HepG2 (cell line): ENCODE results near the gene SLCO2B1. TPM values are rescaled to one million over a fixed set of nuclear protein-coding genes. Genes with fewer than 3 reads are reported as not detected.

Experiments used
- ZBTB20 ChIP-seq: sonication (generic); formaldehyde crosslinking; IDR thresholded peaks from 2 replicates; pipeline ENCODE4 v1.8.1; 2023; ENCODE audit warnings: missing genetic modification reagents, low read depth, mild to moderate bottlenecking, borderline replicate concordance
- ZBTB25 ChIP-seq: IDR thresholded peaks from 2 replicates; pipeline ENCODE4 v1.6.1; 2018; ENCODE audit warnings: missing genetic modification reagents
- polyA plus RNA-seq, 8 experiments: library from polyadenylated mRNA; depleted of rRNA in 3 of 8; stranded (reverse) in 7 of 8; unstranded in 1 of 8; fragments of >200 nt; fragmentation: Illumina TruSeq in 4 of 8; extraction: Trizol in 4 of 8; gene quantifications; 2 replicates each; pipeline versions ENCODE4 v1.2.1 to v1.2.3, GENCODE V29; 2011 to 2016; ENCODE audit warnings: low read depth in 4 of 8, missing spikeins in 1 of 8, mixed read lengths in 1 of 8; ENCODE audit not compliant: insufficient read depth in 1 of 8
- total RNA-seq, 5 experiments: library from RNA; depleted of rRNA; stranded (reverse); fragments of >200 nt; fragmentation: Illumina TruSeq; extraction: Trizol; gene quantifications; 2 replicates each; pipeline ENCODE4 v1.2.3, GENCODE V29; 2016; ENCODE audit warnings: low read depth in 1 of 5
- TF ChIP-seq, protein P1 (sequence below), 2 experiments: fragments of 450-650 bp in 1 of 2; sonication (generic) in 1 of 2; formaldehyde crosslinking in 1 of 2; IDR thresholded peaks; 2 replicates each; pipeline versions ENCODE4 v1.6.1 to v1.8.0; 2016 to 2022; ENCODE audit warnings: antibody characterized with exemption in 1 of 2, mild to moderate bottlenecking in 1 of 2, missing genetic modification reagents in 1 of 2

Gene SLCO2B1
- total and polyA plus RNA-seq, 2 of the 13 experiments (the other 11 are each of a cell fraction or from before 2014, with no cell fraction given): 15.3 to 19.8 TPM

GRCh38 chr11:75225794-75226193 is 74.9 kb downstream of the SLCO2B1 start (continued):
- TF ChIP-seq, protein P1, sequence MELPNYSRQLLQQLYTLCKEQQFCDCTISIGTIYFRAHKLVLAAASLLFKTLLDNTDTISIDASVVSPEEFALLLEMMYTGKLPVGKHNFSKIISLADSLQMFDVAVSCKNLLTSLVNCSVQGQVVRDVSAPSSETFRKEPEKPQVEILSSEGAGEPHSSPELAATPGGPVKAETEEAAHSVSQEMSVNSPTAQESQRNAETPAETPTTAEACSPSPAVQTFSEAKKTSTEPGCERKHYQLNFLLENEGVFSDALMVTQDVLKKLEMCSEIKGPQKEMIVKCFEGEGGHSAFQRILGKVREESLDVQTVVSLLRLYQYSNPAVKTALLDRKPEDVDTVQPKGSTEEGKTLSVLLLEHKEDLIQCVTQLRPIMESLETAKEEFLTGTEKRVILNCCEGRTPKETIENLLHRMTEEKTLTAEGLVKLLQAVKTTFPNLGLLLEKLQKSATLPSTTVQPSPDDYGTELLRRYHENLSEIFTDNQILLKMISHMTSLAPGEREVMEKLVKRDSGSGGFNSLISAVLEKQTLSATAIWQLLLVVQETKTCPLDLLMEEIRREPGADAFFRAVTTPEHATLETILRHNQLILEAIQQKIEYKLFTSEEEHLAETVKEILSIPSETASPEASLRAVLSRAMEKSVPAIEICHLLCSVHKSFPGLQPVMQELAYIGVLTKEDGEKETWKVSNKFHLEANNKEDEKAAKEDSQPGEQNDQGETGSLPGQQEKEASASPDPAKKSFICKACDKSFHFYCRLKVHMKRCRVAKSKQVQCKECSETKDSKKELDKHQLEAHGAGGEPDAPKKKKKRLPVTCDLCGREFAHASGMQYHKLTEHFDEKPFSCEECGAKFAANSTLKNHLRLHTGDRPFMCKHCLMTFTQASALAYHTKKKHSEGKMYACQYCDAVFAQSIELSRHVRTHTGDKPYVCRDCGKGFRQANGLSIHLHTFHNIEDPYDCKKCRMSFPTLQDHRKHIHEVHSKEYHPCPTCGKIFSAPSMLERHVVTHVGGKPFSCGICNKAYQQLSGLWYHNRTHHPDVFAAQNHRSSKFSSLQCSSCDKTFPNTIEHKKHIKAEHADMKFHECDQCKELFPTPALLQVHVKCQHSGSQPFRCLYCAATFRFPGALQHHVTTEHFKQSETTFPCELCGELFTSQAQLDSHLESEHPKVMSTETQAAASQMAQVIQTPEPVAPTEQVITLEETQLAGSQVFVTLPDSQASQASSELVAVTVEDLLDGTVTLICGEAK (IDR thresholded peaks at IDR 0.05): no peak
- TF ChIP-seq, protein P1 (CRISPR knock-in tag; IDR thresholded peaks at IDR 0.05): no peak
- TF ChIP-seq ZBTB25 (CRISPR knock-in tag) (no peak), ZBTB20 (CRISPR knock-in tag) (no peak)
